ENCODE measurements around the gene STAT4. TPM values are rescaled to one million over a fixed set of nuclear protein-coding genes. Genes with fewer than 3 reads are reported as not detected.

Gene STAT4
- total RNA-seq, 1 donor from 2014 or later: 62.1 TPM

- Mint-ChIP-seq H3K36me3 (ENCODE audit: low read depth) (no peaks in the 10 kb centered on the region), H3K27me3 (ENCODE audit: insufficient read depth) (no peaks in the 10 kb centered on the region), H3K4me3 (no peak overlapping the region), H3K9me3 (no peaks in the 10 kb centered on the region), H3K4me1 (ENCODE audit: low read depth) (peaks cover 64% of the 10 kb centered on the region), H3K27ac (no peak overlapping the region)
- intact Hi-C loops (cut with micrococcal nuclease): no loop called here
- DNase-seq (ENCODE audit: low spot score): no peak
Measured at GRCh38 chr2:191170301-191170636, 19.5 kb upstream of the STAT4 start.

GRCh38 chr2:191169456-191170300, 18.9 kb upstream of the STAT4 start:
- DNase-seq (ENCODE audit: low spot score): no peak
- peaks cover 2% of the 10 kb centered on the region for H3K36me3 Mint-ChIP-seq (ENCODE audit: low read depth)
- H3K4me1 Mint-ChIP-seq (ENCODE audit: low read depth): peaks cover 64% of the 10 kb centered on the region
- intact Hi-C loops (cut with micrococcal nuclease): no loop called here
- no peaks in the 10 kb centered on the region for H3K9me3 Mint-ChIP-seq
- peak overlapping the region; percentile 18 for H3K27ac Mint-ChIP-seq
- no peaks in the 10 kb centered on the region for H3K27me3 Mint-ChIP-seq (ENCODE audit: insufficient read depth)
- no peak overlapping the region for H3K4me3 Mint-ChIP-seq

DNA sequence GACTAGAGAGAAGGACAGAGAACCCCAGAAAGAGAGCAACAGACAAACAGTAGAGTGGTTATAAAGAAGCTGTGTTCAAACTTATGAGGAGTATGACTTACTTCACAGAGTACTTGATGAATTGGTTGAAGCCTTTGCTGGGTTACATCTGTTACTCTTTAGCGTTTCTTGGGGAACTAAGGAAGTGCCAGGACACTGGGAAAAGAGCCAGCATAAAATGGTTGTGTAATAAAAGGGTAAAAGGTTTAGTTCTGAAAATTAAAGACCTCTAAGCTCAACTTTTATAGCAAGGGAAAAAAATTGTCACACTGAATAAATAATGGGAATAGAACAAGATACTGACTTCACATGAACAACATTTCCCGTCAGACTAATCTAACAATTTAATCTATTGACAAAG, 17.0 kb upstream of the STAT4 start:
- H3K4me3 Mint-ChIP-seq: no peak overlapping the region
- H3K9me3 Mint-ChIP-seq: no peaks in the 10 kb centered on the region
- peaks cover 47% of the 10 kb centered on the region for H3K4me1 Mint-ChIP-seq (ENCODE audit: low read depth)
- H3K27me3 Mint-ChIP-seq (ENCODE audit: insufficient read depth): peaks cover under 1% of the 10 kb centered on the region
- no peak for DNase-seq (ENCODE audit: low spot score)
- H3K27ac Mint-ChIP-seq: no peak overlapping the region
- peaks cover 2% of the 10 kb centered on the region for H3K36me3 Mint-ChIP-seq (ENCODE audit: low read depth)
- intact Hi-C loops (cut with micrococcal nuclease): no loop called here

DNA sequence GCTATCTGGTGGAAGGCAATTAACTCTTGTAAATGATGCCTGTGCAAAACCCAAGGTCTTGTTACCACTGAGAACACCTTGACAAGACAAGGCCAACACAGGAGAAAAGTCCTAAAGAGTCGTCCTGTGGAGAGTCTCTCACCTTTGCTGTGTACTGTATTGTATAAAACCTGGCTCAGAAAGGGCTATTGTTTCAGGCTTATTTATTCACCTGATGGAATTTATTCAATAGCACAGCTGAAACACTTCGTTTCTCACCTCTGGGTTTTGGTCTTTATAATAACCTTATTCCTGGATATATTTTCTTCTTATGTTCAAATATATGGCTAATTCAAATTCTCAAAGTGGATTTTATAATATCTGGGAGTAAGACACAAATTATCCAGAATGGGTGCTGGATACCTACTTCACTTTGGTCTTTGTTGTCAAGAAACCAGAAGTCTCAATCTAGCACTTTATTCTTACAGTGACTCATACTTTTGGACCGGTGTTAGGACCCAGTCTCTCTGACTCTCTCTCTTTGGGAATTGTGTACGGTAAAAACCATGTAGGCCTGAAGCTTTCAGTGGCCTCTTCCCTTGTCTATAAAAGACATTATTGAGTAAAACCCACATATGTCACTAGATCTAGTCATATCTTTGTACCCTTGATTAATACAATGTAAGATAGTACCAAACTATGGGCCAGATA, 16.1 kb upstream of the STAT4 start:
- DNase-seq (ENCODE audit: low spot score): no peak
- Mint-ChIP-seq H3K4me3 (no peak overlapping the region), H3K27ac (no peak overlapping the region), H3K9me3 (no peaks in the 10 kb centered on the region), H3K4me1 (ENCODE audit: low read depth) (peaks cover 38% of the 10 kb centered on the region), H3K27me3 (ENCODE audit: insufficient read depth) (peaks cover 2% of the 10 kb centered on the region), H3K36me3 (ENCODE audit: low read depth) (peaks cover 3% of the 10 kb centered on the region)
- intact Hi-C loops (cut with micrococcal nuclease): no loop called here

GRCh38 chr2:191166111-191166755, 15.4 kb upstream of the STAT4 start:
- Mint-ChIP-seq H3K9me3 (no peaks in the 10 kb centered on the region), H3K4me1 (ENCODE audit: low read depth) (peaks cover 32% of the 10 kb centered on the region), H3K27ac (no peak overlapping the region), H3K36me3 (ENCODE audit: low read depth) (peaks cover 3% of the 10 kb centered on the region), H3K4me3 (no peak overlapping the region), H3K27me3 (ENCODE audit: insufficient read depth) (peaks cover 2% of the 10 kb centered on the region)
- intact Hi-C loops (cut with micrococcal nuclease): no loop called here
- no peak for DNase-seq (ENCODE audit: low spot score)

DNA sequence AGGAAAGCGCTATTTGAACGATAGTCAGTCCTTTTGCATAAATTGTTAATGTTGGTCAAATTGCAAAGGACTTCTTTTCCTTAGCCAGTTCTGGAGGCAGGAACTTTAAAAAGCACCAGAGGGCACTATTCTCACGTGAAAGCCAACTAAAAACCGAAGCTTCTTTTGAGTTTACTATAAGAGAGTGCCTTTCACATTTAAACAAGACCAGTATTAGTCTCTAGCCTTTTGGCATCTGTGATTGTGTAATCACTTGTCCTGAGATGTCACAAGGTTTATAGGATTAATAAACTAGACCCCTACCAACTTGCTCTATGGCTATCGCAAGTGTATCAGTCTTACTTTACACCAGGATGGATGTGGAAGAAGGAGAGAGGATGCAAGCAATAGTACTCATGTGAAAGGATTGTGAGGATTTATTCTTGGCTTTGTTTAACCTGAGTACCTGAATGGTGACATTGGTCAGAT, 14.4 kb upstream of the STAT4 start:
- Mint-ChIP-seq H3K36me3 (ENCODE audit: low read depth) (peaks cover 3% of the 10 kb centered on the region), H3K9me3 (no peaks in the 10 kb centered on the region), H3K4me3 (no peak overlapping the region), H3K27me3 (ENCODE audit: insufficient read depth) (peaks cover 2% of the 10 kb centered on the region), H3K27ac (no peak overlapping the region), H3K4me1 (ENCODE audit: low read depth) (peaks cover 25% of the 10 kb centered on the region)
- DNase-seq (ENCODE audit: low spot score): no peak
- intact Hi-C loops (cut with micrococcal nuclease): loop anchor here (1.0 to 2.0 kb wide), 8 partner anchors 54 to 997 kb away; partner anchors contain the start of gene MYO1B

- no peak for DNase-seq (ENCODE audit: low spot score)
- H3K27me3 Mint-ChIP-seq (ENCODE audit: insufficient read depth): peaks cover 5% of the 10 kb centered on the region
- H3K27ac Mint-ChIP-seq: no peak overlapping the region
- H3K9me3 Mint-ChIP-seq: no peaks in the 10 kb centered on the region
- intact Hi-C loops (cut with micrococcal nuclease): no loop called here
- H3K36me3 Mint-ChIP-seq (ENCODE audit: low read depth): peaks cover 1% of the 10 kb centered on the region
- peaks cover 25% of the 10 kb centered on the region for H3K4me1 Mint-ChIP-seq (ENCODE audit: low read depth)
- no peak overlapping the region for H3K4me3 Mint-ChIP-seq
Measured at GRCh38 chr2:191158747-191159146, 8.0 kb upstream of the STAT4 start.

DNA sequence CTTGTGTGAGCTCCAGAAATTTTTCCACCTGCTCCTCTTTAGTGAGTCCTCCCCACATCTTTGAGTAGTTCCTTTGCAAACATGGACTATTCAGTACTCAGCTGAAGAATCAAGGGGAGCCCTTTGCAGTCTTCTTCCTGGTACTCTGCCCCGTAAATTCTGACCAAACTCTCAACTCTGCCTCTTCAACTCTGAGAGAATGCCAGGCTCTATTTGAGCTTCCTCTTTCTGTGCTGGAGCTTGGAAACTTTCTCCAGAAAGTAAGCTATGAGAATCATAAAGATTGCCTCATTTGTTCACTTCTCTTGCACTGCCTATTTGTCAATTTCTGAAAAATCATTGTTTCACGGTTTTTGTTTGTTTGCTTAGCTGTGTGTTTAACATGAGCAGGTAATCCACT, 7.4 kb upstream of the STAT4 start:
- DNase-seq (ENCODE audit: low spot score): no peak
- H3K4me3 Mint-ChIP-seq: no peak overlapping the region
- no peaks in the 10 kb centered on the region for H3K9me3 Mint-ChIP-seq
- peaks cover 5% of the 10 kb centered on the region for H3K27me3 Mint-ChIP-seq (ENCODE audit: insufficient read depth)
- intact Hi-C loops (cut with micrococcal nuclease): no loop called here
- H3K27ac Mint-ChIP-seq: no peak overlapping the region
- H3K36me3 Mint-ChIP-seq (ENCODE audit: low read depth): peaks cover 1% of the 10 kb centered on the region
- H3K4me1 Mint-ChIP-seq (ENCODE audit: low read depth): peaks cover 28% of the 10 kb centered on the region

- no peaks in the 10 kb centered on the region for H3K9me3 Mint-ChIP-seq
- DNase-seq (ENCODE audit: low spot score): no peak
- H3K27me3 Mint-ChIP-seq (ENCODE audit: insufficient read depth): peaks cover 2% of the 10 kb centered on the region
- peak overlapping the region; percentile 24 for H3K27ac Mint-ChIP-seq
- intact Hi-C loops (cut with micrococcal nuclease): loop anchor here (1.0 kb wide), 1 partner anchor 103 kb away; no protein-coding TSS in a partner anchor
- no peak overlapping the region for H3K4me3 Mint-ChIP-seq
- peaks cover 52% of the 10 kb centered on the region for H3K4me1 Mint-ChIP-seq (ENCODE audit: low read depth)
- no peaks in the 10 kb centered on the region for H3K36me3 Mint-ChIP-seq (ENCODE audit: low read depth)
Measured at GRCh38 chr2:191155608-191156071, 4.8 kb upstream of the STAT4 start.

GRCh38 chr2:191153716-191154115, 2.9 kb upstream of the STAT4 start:
- H3K4me1 Mint-ChIP-seq (ENCODE audit: low read depth): peaks cover 59% of the 10 kb centered on the region
- H3K27ac Mint-ChIP-seq: no peak overlapping the region
- no peaks in the 10 kb centered on the region for H3K9me3 Mint-ChIP-seq
- no peak overlapping the region for H3K4me3 Mint-ChIP-seq
- H3K27me3 Mint-ChIP-seq (ENCODE audit: insufficient read depth): peaks cover under 1% of the 10 kb centered on the region
- intact Hi-C loops (cut with micrococcal nuclease): loop anchor here (5.0 kb wide), 1 partner anchor 361 kb away; no protein-coding TSS in a partner anchor
- no peaks in the 10 kb centered on the region for H3K36me3 Mint-ChIP-seq (ENCODE audit: low read depth)
- DNase-seq (ENCODE audit: low spot score): no peak

GRCh38 chr2:191152482-191153240, 1.9 kb upstream of the STAT4 start:
- H3K9me3 Mint-ChIP-seq: no peaks in the 10 kb centered on the region
- H3K4me1 Mint-ChIP-seq (ENCODE audit: low read depth): peaks cover 70% of the 10 kb centered on the region
- peaks cover 8% of the 10 kb centered on the region for H3K36me3 Mint-ChIP-seq (ENCODE audit: low read depth)
- peak overlapping the region; percentile 95 for H3K27ac Mint-ChIP-seq
- intact Hi-C loops (cut with micrococcal nuclease): loop anchor here (5.0 kb wide), 1 partner anchor 360 kb away; no protein-coding TSS in a partner anchor
- H3K27me3 Mint-ChIP-seq (ENCODE audit: insufficient read depth): no peaks in the 10 kb centered on the region
- DNase-seq (ENCODE audit: low spot score): no peak
- H3K4me3 Mint-ChIP-seq: no peak overlapping the region

- Mint-ChIP-seq H3K27ac (peak overlapping the region; percentile 95), H3K9me3 (no peaks in the 10 kb centered on the region), H3K27me3 (ENCODE audit: insufficient read depth) (no peaks in the 10 kb centered on the region), H3K4me3 (peak overlapping the region; percentile 95), H3K36me3 (ENCODE audit: low read depth) (peaks cover 18% of the 10 kb centered on the region), H3K4me1 (ENCODE audit: low read depth) (peaks cover 82% of the 10 kb centered on the region)
- no peak for DNase-seq (ENCODE audit: low spot score)
- intact Hi-C loops (cut with micrococcal nuclease): loop anchor here (1.0 to 5.0 kb wide), 6 partner anchors 43 to 525 kb away; no protein-coding TSS in a partner anchor
Measured at GRCh38 chr2:191151331-191151730, 537 bp upstream of the STAT4 start.
